ENCODE data around the gene COL20A1. TPM values are rescaled to one million over a fixed set of nuclear protein-coding genes. Genes with fewer than 3 reads are reported as not detected.

COL20A1 gene
- total RNA-seq: not detected in 2 replicates

GRCh38 chr20:63292904-63293303 lies at the start of gene COL20A1:
Gene COL20A1, plus strand, starts transcription at chr20:63293186. Its CDS starts 1,922 bp downstream, at chr20:63295108.

GRCh38 chr20:63254232-63254605 lies 38.8 kb upstream of the COL20A1 start, which contains the start of gene NKAIN4:
Gene NKAIN4, minus strand, starts transcription at chr20:63254463. Its CDS starts 13 bp downstream, at chr20:63254450.

GRCh38 chr20:63272105-63273058 lies 20.6 kb upstream of the COL20A1 start, which contains the start of gene ARFGAP1:
Gene ARFGAP1, plus strand, starts transcription at chr20:63272813. Its CDS starts 2,768 bp downstream, at chr20:63275581.

DNA sequence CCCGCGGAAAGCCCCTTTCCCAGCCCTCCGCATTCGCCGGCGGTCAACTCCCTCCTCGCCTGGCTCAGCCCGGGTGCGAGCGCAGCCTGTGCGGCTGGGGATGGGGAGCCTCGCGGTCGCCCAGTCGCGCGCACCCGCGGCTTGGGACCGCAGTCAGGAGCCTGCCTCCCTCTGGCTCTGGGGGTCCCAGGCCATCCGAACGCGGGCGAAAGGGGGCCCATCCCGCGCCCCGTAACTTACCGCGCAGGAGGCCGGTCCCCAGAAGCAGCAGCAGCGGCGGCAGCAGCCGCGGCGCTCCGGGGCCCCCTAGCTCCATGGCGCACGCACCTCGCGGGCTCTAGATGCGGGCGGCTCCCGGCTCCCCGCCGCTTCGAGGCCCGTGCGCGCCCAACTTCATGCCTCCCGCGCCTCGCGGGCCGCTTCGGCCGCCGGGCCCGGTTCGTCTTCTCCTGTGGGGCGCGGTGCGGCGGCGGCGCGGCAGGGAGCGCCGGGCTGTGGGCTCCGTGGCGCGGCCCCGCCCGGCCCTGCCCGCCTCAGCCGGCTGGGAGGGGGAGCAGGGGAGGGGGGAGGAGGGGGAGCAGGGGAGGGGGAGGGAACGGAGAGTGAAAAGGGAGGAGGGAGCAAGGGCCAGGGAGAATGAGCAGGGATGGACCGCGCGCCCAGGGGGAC lies 68.0 kb downstream of the COL20A1 start, which contains the start of gene CHRNA4:
CHRNA4 (minus strand) TSS at position 500 of the 669 bp plus-strand sequence; CDS start at position 316, 184 bp downstream.

Other genes with a start within 250 kb of the COL20A1 start
- 19.6 and 25.6 TPM in 2 replicates for gene YTHDF1, start 77.1 kb upstream of the COL20A1 start, total RNA-seq
- not detected in 2 replicates for gene BIRC7, start 57.3 kb upstream of the COL20A1 start, total RNA-seq
- gene NKAIN4, start 38.7 kb upstream of the COL20A1 start, total RNA-seq: not detected in 2 replicates
- 52.2 and 56.7 TPM in 2 replicates for gene ARFGAP1, start 20.4 kb upstream of the COL20A1 start, total RNA-seq
- gene CHRNA4, start 68.2 kb downstream of the COL20A1 start, total RNA-seq: not detected in 2 replicates
- not detected in 2 replicates for gene KCNQ2, start 179.5 kb downstream of the COL20A1 start, total RNA-seq
- gene EEF1A2, start 205.9 kb downstream of the COL20A1 start, total RNA-seq: 1.0 and 2.0 TPM in 2 replicates
- 12.1 and 14.5 TPM in 2 replicates for gene PPDPF, start 227.6 kb downstream of the COL20A1 start, total RNA-seq
- gene PTK6, start 244.2 kb downstream of the COL20A1 start, total RNA-seq: under 0.01 TPM in 2 replicates